Omental fat pad (tissue), 4 donors: ENCODE data around the gene CPNE5. TPM values are rescaled to one million over a fixed set of nuclear protein-coding genes. Genes with fewer than 3 reads are reported as not detected.
A peak's percentile ranks its signal among the peaks of the same experiment; 100 is the strongest.

Experiments used
- ATAC-seq: fragments of 150-250 bp; one replicate; pipeline ENCODE4 v1.9.1; 2016; ENCODE audit warnings: mild to moderate bottlenecking, moderate library complexity; ENCODE audit not compliant: low FRiP score
- DNase-seq: peaks from one replicate; pipeline ENCODE4 v3.0.0-alpha.2; 2019; ENCODE audit warnings: low spot score
- CTCF ChIP-seq, 3 donors: fragments of 450-650 bp; IDR thresholded peaks; one replicate each; pipeline ENCODE4 v1.5.1; 2016 to 2017; ENCODE audit warnings: antibody characterized with exemption in 3 of 3, mild to moderate bottlenecking in 3 of 3, moderate library complexity in 2 of 3
- total RNA-seq, 4 donors: library from RNA; depleted of rRNA; stranded (reverse); fragments of >200 nt; gene quantifications; one replicate each; pipeline ENCODE4 v1.1.0, GENCODE V29; 2016

Gene CPNE5
- total RNA-seq, 4 donors from 2014 or later: 0.47 to 20.3 (median 7.6) TPM

GRCh38 chr6:36742146-36742545 lies 97.1 kb downstream of the CPNE5 start:
- no peak for TF ChIP-seq CTCF (IDR thresholded peaks at IDR 0.05)
- ATAC-seq (no peak), DNase-seq (no peak)

- no peak for TF ChIP-seq CTCF (IDR thresholded peaks at IDR 0.05)
- no peak for ATAC-seq
- no peak for DNase-seq
These were observed 98.4 kb downstream of the CPNE5 start for GRCh38 chr6:36740818-36741179.

- TF ChIP-seq CTCF (IDR thresholded peaks at IDR 0.05): no peak
- DNase-seq: no peak
- no peak for ATAC-seq
These were observed 99.1 kb downstream of the CPNE5 start for GRCh38 chr6:36739947-36740817.

GRCh38 chr6:36738108-36738507 lies 101.1 kb downstream of the CPNE5 start:
- ATAC-seq (no peak), DNase-seq (no peak)
- no peak for TF ChIP-seq CTCF (IDR thresholded peaks at IDR 0.05)

GRCh38 chr6:36737043-36737785 lies 102.0 kb downstream of the CPNE5 start:
- TF ChIP-seq CTCF (IDR thresholded peaks at IDR 0.05): no peak
- no peak for DNase-seq
- ATAC-seq: no peak

- TF ChIP-seq CTCF (IDR thresholded peaks at IDR 0.05): no peak
- ATAC-seq: peak; percentile 79
These were observed 103.9 kb downstream of the CPNE5 start for GRCh38 chr6:36735110-36736071.

More at GRCh38 chr6:36735110-36736071, 103.9 kb downstream of the CPNE5 start:
- DNase-seq: peak; percentile 46
